Hepatocyte (in vitro differentiated cells): ENCODE measurements around the gene GID4.

Experiments
- EZH2 ChIP-seq: fragments of 200-600 bp; sonication (generic); IDR thresholded peaks from 2 replicates; pipeline ENCODE4 v1.6.1; 2016; ENCODE audit warnings: antibody characterized with exemption, mild to moderate bottlenecking, borderline replicate concordance
- EZH2phosphoT487 ChIP-seq: fragments of 200-600 bp; sonication (generic); IDR thresholded peaks from one replicate; pipeline ENCODE4 v1.6.1; 2018; ENCODE audit warnings: antibody characterized with exemption, mild to moderate bottlenecking, low read depth, moderate library complexity; ENCODE audit not compliant: unreplicated experiment, severe bottlenecking
- TF ChIP-seq, protein P1 (sequence below): fragments of 200-600 bp; sonication (generic); IDR thresholded peaks from 2 replicates; pipeline ENCODE4 v1.5.1; 2016; ENCODE audit warnings: antibody characterized with exemption, mild to moderate bottlenecking; ENCODE audit not compliant: poor library complexity

- TF ChIP-seq, protein P1, sequence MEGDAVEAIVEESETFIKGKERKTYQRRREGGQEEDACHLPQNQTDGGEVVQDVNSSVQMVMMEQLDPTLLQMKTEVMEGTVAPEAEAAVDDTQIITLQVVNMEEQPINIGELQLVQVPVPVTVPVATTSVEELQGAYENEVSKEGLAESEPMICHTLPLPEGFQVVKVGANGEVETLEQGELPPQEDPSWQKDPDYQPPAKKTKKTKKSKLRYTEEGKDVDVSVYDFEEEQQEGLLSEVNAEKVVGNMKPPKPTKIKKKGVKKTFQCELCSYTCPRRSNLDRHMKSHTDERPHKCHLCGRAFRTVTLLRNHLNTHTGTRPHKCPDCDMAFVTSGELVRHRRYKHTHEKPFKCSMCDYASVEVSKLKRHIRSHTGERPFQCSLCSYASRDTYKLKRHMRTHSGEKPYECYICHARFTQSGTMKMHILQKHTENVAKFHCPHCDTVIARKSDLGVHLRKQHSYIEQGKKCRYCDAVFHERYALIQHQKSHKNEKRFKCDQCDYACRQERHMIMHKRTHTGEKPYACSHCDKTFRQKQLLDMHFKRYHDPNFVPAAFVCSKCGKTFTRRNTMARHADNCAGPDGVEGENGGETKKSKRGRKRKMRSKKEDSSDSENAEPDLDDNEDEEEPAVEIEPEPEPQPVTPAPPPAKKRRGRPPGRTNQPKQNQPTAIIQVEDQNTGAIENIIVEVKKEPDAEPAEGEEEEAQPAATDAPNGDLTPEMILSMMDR: no peak
- TF ChIP-seq EZH2 (no peak), EZH2phosphoT487 (no peak)
These were observed 65.8 kb downstream of the GID4 start for GRCh38 chr17:18105027-18105426.
